IPS-18c (cell line): ENCODE data around the gene RSPH6A.

Source experiments
- H3K4me3 ChIP-seq: 2 replicates; pipeline ENCODE4 v1.7.0; 2013; ENCODE audit warnings: low read depth, mild to moderate bottlenecking, low read length, moderate library complexity; ENCODE audit not compliant: insufficient read depth
- H3K9me3 ChIP-seq: one replicate; pipeline ENCODE4 v1.6.1; 2013; ENCODE audit warnings: mild to moderate bottlenecking, low read length, moderate library complexity; ENCODE audit not compliant: control insufficient read depth, insufficient read depth

The RSPH6A gene

GRCh38 chr19:45814851-45815480 lies at the start of gene RSPH6A:
RSPH6A (minus strand) TSS chr19:45815308; CDS start chr19:45815176, 132 bp downstream.
- no peaks in the 10 kb centered on the region for H3K9me3 ChIP-seq
- peak within 1 kb of the TSS; percentile 77 for H3K4me3 ChIP-seq

- no peaks in the 10 kb centered on the region for H3K9me3 ChIP-seq
- peak overlapping the region; percentile 84 for H3K4me3 ChIP-seq
Measured at GRCh38 chr19:45864629-45865082, 49.5 kb upstream of the RSPH6A start.

GRCh38 chr19:45863840-45864628 lies 48.9 kb upstream of the RSPH6A start, which contains the start of gene FOXA3:
FOXA3 (plus strand) TSS chr19:45864326; CDS start chr19:45864457, 131 bp downstream.
- H3K9me3 ChIP-seq = no peaks in the 10 kb centered on the region
- peak within 1 kb of the TSS; percentile 84 for H3K4me3 ChIP-seq

GRCh38 chr19:45863335-45863839 lies 48.3 kb upstream of the RSPH6A start:
- peak overlapping the region; percentile 84; the same call in 1 of the 2 replicates for H3K4me3 ChIP-seq
- no peaks in the 10 kb centered on the region for H3K9me3 ChIP-seq

- Histone ChIP-seq H3K4me3 (peak within 1 kb of the TSS; percentile 87), H3K9me3 (no peaks in the 10 kb centered on the region)
Measured at GRCh38 chr19:45862564-45863334, 47.6 kb upstream of the RSPH6A start, which contains the start of gene SYMPK. SYMPK (minus strand) TSS chr19:45863147; CDS start chr19:45854495, 8,652 bp downstream.

- Histone ChIP-seq H3K4me3 (peak overlapping the region; percentile 87), H3K9me3 (no peaks in the 10 kb centered on the region)
Measured at GRCh38 chr19:45862271-45862563, 47.1 kb upstream of the RSPH6A start.

GRCh38 chr19:45860359-45861259 lies 45.5 kb upstream of the RSPH6A start:
- H3K9me3 ChIP-seq = no peaks in the 10 kb centered on the region
- no peak overlapping the region for H3K4me3 ChIP-seq

- no peak overlapping the region for H3K4me3 ChIP-seq
- H3K9me3 ChIP-seq = no peaks in the 10 kb centered on the region
Measured at GRCh38 chr19:45854167-45854778, 39.2 kb upstream of the RSPH6A start.

GRCh38 chr19:45852983-45853382 lies 37.9 kb upstream of the RSPH6A start:
- Histone ChIP-seq H3K9me3 (no peaks in the 10 kb centered on the region), H3K4me3 (no peak overlapping the region)

GRCh38 chr19:45852145-45852750 lies 37.1 kb upstream of the RSPH6A start:
- no peaks in the 10 kb centered on the region for H3K9me3 ChIP-seq
- no peak overlapping the region for H3K4me3 ChIP-seq

- H3K4me3 ChIP-seq = no peak overlapping the region
- H3K9me3 ChIP-seq = no peaks in the 10 kb centered on the region
Measured at GRCh38 chr19:45848922-45849321, 33.8 kb upstream of the RSPH6A start.

- H3K4me3 ChIP-seq = no peak overlapping the region
Measured at GRCh38 chr19:45847663-45848062, 32.6 kb upstream of the RSPH6A start.

GRCh38 chr19:45842198-45842597 lies 27.1 kb upstream of the RSPH6A start:
- Histone ChIP-seq H3K4me3 (no peak overlapping the region), H3K9me3 (peaks cover 2% of the 10 kb centered on the region)

More at GRCh38 chr19:45847663-45848062, 32.6 kb upstream of the RSPH6A start:
- no peaks in the 10 kb centered on the region for H3K9me3 ChIP-seq

GRCh38 chr19:45834970-45835369 lies 19.9 kb upstream of the RSPH6A start:
- H3K4me3 ChIP-seq = no peak overlapping the region

GRCh38 chr19:45828945-45829344 lies 13.8 kb upstream of the RSPH6A start:
- Histone ChIP-seq H3K4me3 (no peak overlapping the region), H3K9me3 (no peaks in the 10 kb centered on the region)

More at GRCh38 chr19:45834970-45835369, 19.9 kb upstream of the RSPH6A start:
- H3K9me3 ChIP-seq = no peaks in the 10 kb centered on the region

GRCh38 chr19:45828523-45828922 lies 13.4 kb upstream of the RSPH6A start:
- Histone ChIP-seq H3K4me3 (no peak overlapping the region), H3K9me3 (no peaks in the 10 kb centered on the region)
